ENCODE measurements around the gene SMYD3. TPM values are rescaled to one million over a fixed set of nuclear protein-coding genes. Genes with fewer than 3 reads are reported as not detected.
A peak's percentile ranks its signal among the peaks of the same experiment; 100 is the strongest.

The SMYD3 gene
- total and polyA plus RNA-seq, 2 of the 13 experiments (the other 11 are each of a cell fraction or from before 2014, with no cell fraction given) = 27.7 to 35.8 TPM

GRCh38 chr1:246261639-246262038 lies 245.4 kb downstream of the SMYD3 start:
- ChIA-PET POLR2A (no interaction called here), CTCF (ENCODE audit: low intra/inter-chr PET ratio, low total read pairs) (no interaction called here)
- BruUV-seq (replicated peaks) = no TSS peak
- FAIRE-seq = no peak
- Histone ChIP-seq H3K4me1 (ENCODE audit: insufficient read depth, low read length) (no peaks in the 10 kb centered on the region), H4K20me1 (ENCODE audit: insufficient read depth, low read length) (no peaks in the 10 kb centered on the region), H2AFZ (ENCODE audit: low read length) (no peak overlapping the region), H3K27ac (ENCODE audit: extremely low read length, insufficient read depth, low read length) (no peak overlapping the region), H3K79me2 (ENCODE audit: insufficient read depth, low read length) (no peaks in the 10 kb centered on the region), H3K4me2 (ENCODE audit: low read depth, low read length) (no peak overlapping the region), H3K4me3 (replicated peaks in 1 of 3; ENCODE audit: insufficient read depth in 1 of 3, low read depth in 2 of 3, low read length in 3 of 3) (no peak overlapping the region), H3K36me3 (replicated peaks in 1 of 2; ENCODE audit: control insufficient read depth in 1 of 2, insufficient read depth in 2 of 2, low read length in 2 of 2) (no peaks in the 10 kb centered on the region), H3K27me3 (ENCODE audit: control insufficient read depth in 1 of 2, insufficient read depth in 2 of 2, low read length in 2 of 2) (no peaks in the 10 kb centered on the region), H3K9ac (ENCODE audit: insufficient read depth, low read depth, low read length) (no peak overlapping the region), H3K9me3 (ENCODE audit: low read length) (peaks cover 18% of the 10 kb centered on the region)
- intact Hi-C loops (cut with micrococcal nuclease; ENCODE audit: unreplicated experiment) = loop anchor here (5.0 kb wide), 1 partner anchor 249 kb away; no protein-coding TSS in a partner anchor
- 76% methylated on average over 3 of the region's 3 CpGs for WGBS (ENCODE audit: low lambda C conversion rate)
- no peak for DNase-seq (ENCODE audit: low spot score)
- ATAC-seq = no peak
- in situ Hi-C loops (cut with HindIII; ENCODE audit: extremely low pct_ligation_motif_present, low pct_unique_long_range_greater_than_20kb) = no loop called here
- TF ChIP-seq U2AF1 (optimal IDR thresholded peaks at IDR 0.05; ENCODE audit: low read depth, low read length) (no peak), ZNF772 (CRISPR knock-in tag; IDR thresholded peaks at IDR 0.05) (no peak), ZNF335 (CRISPR knock-in tag; IDR thresholded peaks at IDR 0.05) (no peak), CEBPG (CRISPR knock-in tag; IDR thresholded peaks at IDR 0.05) (no peak), CTCF (CRISPR knock-in tag; IDR thresholded peaks at IDR 0.05) (peak; percentile 41; the same call in 1 of the 2 replicates), STAG1 (CRISPR knock-in tag; IDR thresholded peaks at IDR 0.05) (peak; percentile 43), NR0B2 (CRISPR knock-in tag; IDR thresholded peaks at IDR 0.05) (no peak), ZBTB40 (IDR thresholded peaks at IDR 0.05) (no peak), ZBTB40 (CRISPR knock-in tag; IDR thresholded peaks at IDR 0.05) (no peak), ZNF784 (CRISPR knock-in tag; IDR thresholded peaks at IDR 0.05; ENCODE audit: borderline replicate concordance) (no peak), FOXA1 (IDR thresholded peaks at IDR 0.05) (no peak), FOXA1 (CRISPR knock-in tag; IDR thresholded peaks at IDR 0.05) (peak; percentile 47; the same call in 1 of the 2 replicates), ZBTB34 (CRISPR knock-in tag; IDR thresholded peaks at IDR 0.05) (no peak)
